LHCN-M2 (cell line): ENCODE data around the gene GMEB2. TPM values are rescaled to one million over a fixed set of nuclear protein-coding genes. Genes with fewer than 3 reads are reported as not detected.
"Not testable (repeated sequence)": the region's sequence is repeated elsewhere in the genome, so short reads cannot be mapped to it uniquely, and the experiment has no call there.

Experiments
- DNase-seq: peaks from one replicate; pipeline ENCODE4 v3.0.0-alpha.2; 2012; ENCODE audit warnings: low read depth
- total RNA-seq: library from RNA; depleted of rRNA; stranded (reverse); fragments of >200 nt; gene quantifications from 2 replicates; pipeline ENCODE4 v1.2.3, GENCODE V29; 2014

GMEB2 gene
- total RNA-seq, 1 experiment from 2014 or later: 12.7 TPM

DNA sequence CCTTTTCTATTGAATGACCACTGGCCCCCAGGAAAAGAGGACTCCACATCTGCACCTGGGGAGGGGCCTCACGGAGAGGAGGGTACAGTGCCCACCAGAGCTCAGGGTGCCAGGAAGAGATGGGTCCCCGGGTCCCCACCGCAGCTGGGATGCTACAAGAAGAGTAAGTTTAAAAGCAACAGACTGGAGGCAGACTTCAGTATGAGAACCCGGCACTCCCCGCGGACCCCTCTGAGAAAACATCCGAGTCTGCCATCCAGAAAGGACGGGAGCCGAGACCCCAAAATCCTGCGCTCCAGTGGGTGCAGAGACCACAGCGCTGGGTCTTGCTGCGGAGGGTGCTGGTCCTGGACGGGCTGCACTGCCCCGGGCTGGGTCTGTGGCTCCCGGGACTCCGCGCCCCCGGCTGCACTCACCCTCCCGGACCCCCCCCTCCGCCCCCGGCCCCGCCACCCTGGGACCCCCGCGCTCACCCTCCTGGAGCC lies 53.2 kb downstream of the GMEB2 start:
- no peak for DNase-seq

DNA sequence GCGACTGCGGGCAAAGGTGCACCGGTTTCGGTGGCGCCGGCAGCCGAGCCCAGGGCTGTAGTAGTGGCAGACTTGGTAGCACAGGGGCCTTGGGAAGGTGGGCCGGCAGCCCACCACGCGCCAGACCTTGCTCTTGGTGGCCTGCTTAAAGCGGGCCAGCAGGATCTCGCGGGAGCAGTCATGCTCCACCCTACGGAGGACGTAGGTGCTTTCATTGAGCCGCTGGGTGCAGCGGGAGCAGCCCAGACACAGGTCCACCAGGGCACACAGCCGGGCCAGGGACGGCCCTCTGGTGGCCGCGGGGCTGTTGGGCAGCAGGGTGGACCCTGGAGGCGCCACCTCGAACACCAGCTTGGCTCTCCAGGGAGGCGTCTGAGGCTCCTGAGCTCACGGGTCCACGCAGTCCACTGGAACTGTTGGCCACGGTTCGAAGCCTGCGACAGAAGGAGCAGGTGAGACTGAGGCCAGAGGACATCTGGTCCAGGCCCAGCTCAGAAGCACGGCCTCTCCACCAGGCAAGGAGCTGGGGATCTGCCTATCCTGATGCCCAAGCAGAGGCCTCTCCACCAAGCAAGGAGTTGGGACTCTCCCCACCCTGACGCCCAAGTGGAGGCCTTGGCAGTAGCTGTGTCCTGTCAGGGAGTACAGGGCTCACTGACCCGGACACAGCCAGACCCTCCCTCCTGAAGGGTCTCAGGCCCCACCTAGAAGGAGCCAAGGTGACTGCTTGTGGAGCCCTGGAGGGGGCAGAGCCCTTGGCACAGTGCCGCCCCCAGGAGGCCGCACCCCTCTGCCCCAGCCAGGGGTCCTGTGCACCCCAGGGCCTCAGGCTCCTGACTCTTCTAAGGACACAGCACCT lies 53.9 kb downstream of the GMEB2 start:
- no peak for DNase-seq

DNA sequence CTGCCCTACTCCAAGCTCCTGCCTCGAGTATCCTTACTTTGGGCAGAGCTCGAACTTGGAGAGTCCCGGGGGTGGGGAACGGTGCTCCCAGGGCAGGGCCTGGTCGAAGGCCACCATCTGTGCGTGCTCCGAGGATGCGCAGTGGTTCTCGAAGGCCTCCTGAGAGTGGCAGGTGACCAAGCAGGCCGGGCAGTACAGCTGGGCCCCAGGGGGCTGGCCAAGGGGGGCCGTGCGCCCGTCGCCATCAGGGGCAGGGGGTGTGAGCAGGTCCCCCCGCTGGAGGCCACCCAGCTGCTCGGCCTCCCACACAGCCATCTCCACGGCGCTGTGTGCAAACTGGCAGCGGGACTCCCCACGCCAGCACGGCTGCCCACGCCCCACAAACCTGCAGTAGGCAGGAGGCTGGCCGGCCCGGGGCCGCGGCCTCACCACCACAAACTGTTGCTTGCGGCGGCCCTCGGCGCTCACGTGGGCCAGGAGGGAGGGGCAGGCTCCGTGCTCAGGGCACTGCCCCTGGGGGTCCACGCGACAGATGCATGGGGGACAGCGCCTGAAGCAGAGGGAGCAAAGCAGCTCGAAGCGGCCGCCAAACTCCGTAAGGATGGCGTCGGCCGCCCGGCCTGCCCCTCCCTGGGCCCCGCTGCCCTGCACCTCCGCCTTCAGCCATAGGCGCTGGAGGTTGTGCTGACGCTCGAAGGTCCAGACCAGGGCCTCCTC lies 54.7 kb downstream of the GMEB2 start:
- no peak for DNase-seq

- DNase-seq: not testable (repeated sequence)
These were observed 55.8 kb downstream of the GMEB2 start for GRCh38 chr20:63571087-63571478.

DNA sequence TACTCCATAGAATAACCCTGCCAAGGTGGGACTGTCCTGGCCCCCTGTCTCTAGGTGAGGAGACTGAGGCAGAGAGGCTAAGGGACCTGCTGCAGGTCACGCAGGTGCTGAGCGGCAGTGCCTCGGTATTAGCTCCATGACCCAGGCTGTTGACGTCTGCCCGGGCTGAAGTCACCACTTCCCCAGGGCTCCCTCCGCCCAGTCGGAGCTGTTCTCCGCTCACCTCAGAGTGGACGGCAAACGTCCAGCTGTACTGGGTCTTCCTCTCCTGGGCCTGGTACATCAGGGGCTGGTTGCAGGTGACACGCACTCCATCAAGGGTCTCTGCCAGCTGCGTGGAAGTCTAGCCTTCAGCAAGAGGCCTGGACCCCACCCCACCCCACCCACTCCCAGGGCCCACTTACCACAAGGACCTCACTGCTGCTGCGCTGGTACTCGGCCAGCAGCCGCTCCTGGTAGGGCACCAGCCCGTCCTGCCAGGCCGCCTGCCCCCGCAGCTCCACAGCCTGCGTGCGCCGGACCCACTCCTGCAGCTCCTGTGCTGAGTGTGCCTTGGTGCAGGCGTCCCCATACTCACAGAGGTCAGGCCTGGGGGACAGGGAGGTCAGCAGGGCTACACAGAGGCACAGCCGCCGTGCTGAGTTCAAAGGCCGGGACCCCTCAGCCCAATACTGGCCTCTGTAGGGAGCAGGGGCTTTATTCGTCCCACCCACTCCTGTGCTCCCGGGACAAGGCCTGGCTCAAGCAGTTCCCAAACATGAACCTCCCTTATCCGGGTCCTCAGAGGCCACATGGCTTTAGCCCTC lies 56.4 kb downstream of the GMEB2 start:
- DNase-seq: no peak

- DNase-seq: no peak
These were observed 57.6 kb downstream of the GMEB2 start for GRCh38 chr20:63568986-63569949.

GRCh38 chr20:63568170-63568981 lies 58.5 kb downstream of the GMEB2 start:
- no peak for DNase-seq

GRCh38 chr20:63567386-63568169 lies 59.3 kb downstream of the GMEB2 start:
- DNase-seq: no peak

GRCh38 chr20:63567136-63567385 lies 59.8 kb downstream of the GMEB2 start:
- DNase-seq: no peak

DNA sequence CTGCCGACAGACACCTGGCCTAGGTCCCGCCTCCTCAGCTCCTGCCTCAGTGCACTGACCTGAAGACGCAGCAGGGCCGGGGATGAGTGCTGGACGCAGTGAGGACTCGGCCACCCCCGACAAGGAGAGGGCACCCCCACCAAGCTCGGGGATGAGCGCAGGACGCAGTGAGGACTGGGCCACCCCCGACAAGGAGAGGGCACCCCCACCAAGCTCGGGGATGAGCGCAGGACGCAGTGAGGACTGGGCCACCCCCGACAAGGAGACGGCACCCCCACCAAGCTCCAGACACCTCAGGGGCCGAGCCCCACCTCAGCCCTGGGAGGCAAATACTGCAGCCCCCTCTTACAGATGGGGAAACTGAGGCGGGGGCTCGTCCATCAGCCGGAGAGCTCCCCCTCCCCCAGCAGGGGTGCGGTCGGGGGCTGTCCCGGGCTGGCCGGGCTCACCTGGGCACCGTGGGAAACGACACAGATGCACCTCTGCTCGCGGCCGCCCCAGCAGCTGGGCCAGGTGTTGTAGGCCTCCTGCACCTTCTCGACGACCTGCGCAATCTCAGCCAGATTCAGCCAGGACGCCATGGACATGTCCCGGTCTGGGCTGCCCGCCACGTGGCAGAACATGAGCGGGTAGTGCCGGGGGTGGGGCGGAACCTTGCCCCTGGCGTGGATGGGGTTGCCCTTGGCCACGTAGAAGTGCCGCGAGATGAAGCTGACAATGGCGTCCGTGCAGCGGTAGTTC lies 60.3 kb downstream of the GMEB2 start:
- no peak for DNase-seq

DNA sequence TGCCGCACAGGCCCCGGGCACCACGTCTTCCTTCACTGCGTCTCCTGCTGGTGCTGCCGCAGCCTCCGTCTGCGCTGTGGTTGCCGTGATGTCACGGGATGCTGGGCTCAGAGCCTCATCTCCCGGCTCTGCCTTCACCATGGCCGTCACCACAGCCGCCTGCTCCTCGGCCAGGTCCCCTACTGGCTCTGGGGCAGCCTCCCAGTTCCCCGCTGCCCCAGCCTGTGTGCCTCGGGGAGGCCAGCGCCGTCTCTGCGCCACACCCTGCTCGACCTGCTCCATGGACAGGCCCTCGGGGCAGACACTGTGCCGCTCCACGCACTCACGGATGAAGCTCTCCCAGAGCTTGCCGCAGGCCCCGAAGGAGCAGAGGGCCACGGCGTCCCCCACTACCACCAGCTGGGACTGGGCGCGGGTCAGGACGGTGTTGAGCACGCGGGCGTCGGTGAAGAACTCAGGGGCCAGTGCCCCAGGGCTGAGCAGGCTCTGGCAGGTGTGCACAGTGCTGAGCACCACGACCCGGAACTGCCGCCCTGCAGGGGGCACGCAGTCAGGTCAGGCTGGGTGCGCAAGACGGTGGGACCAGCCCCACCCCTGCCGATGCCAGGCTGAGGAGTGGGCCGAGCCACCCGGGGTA lies 61.1 kb downstream of the GMEB2 start:
- no peak for DNase-seq

DNA sequence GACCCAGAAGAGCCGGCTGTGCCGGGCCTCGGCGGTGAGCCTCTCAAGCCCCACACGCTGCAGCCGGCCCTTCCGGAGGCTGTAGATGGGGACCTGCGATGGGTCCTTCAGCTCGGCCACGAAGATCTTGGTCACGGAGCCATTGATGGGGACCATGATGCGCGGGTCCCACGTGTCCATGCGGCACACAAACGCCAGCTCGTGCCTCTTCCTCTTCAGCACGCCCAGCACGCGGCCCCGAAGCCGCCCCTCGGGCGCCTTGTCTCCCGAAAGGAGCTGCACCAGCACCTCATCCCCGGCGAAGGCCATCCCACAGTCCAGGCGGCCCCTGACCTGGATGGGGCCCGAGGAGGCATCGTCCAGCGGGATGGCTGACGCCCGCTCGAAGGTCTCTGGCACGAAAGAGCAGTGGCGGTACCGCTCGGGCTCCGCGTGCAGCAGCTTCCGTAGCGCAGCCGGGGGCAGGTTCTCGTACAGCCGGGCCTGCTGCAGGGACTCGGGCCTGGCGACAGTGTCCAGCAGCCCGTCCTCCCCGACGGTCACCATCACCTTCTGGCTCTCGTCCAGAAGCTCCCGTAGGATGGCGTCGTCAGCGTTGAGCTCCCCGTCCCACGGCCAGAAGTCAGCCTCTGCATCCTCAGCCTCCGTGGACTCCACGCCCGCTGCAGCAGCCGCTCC lies 61.7 kb downstream of the GMEB2 start:
- DNase-seq: no peak

- no peak for DNase-seq
These were observed 62.7 kb downstream of the GMEB2 start for GRCh38 chr20:63564036-63564810.

DNA sequence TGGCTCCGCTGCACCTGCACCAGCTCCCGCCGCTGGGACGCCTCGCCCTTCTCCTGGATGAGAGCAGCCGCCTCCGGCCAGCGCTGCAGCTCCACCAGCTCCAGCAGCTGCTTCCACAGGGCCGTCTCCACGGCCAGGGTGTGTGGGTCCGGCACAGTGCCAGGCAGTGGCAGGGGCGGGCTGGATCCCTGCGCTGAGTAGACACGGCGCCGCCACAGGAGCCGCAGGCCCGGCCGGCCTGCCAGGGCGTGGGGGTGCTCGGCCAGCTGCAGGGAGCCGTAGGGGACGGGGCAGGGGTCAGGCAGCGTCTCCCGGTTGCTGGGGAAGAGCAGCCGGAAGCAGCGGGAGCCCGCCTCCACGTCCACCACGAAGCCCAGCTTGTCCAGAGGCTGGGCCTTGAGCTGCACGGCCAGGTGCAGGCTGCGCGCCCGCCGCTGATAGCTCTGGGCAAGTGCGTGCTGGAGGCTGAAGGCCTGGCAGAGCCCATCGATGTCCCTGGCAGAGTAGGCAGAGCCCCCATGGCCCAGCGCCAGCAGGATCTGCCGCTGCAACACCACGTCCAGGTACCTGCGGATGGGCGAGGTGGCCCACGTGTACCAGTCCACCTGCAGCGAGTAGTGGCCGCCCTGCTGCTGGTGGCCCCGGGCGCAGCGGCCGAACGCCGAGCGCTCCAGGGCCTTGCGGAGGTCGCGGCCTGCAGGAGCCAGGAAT lies 63.5 kb downstream of the GMEB2 start:
- no peak for DNase-seq

- DNase-seq: no peak
These were observed 64.3 kb downstream of the GMEB2 start for GRCh38 chr20:63562461-63563224.
